H1 (cell line): Measurements from ENCODE around the gene EPHB1. TPM values are rescaled to one million over a fixed set of nuclear protein-coding genes. Genes with fewer than 3 reads are reported as not detected.

Experiments used
- CTCF ChIA-PET: fragments of 300-600 bp; sonication (Branson Sonifier 250); formaldehyde crosslinking; loops from one replicate; lab custom pipeline; 2021; ENCODE audit not compliant: partially characterized antibody; lab: Charles Lee
- POLR2A ChIA-PET: fragments of 300-600 bp; sonication (Branson Sonifier 250); formaldehyde crosslinking; loops from one replicate; lab custom pipeline; 2021; ENCODE audit warnings: inconsistent platforms; ENCODE audit not compliant: partially characterized antibody; lab: Charles Lee
- DNase-seq, 2 experiments: peaks; one replicate each; pipeline versions ENCODE4 v3.0.0 to v3.0.0-alpha.2; 2010 to 2022; ENCODE audit warnings: low spot score in 2 of 2, low read depth in 1 of 2, mixed read lengths in 1 of 2
- FAIRE-seq: peaks from 2 replicates; lab custom pipeline; 2011; peaks lifted over from hg19 to GRCh38; lab: Jason Lieb, UNC
- H2AFZ ChIP-seq: 2 replicates; pipeline ENCODE4 v1.8.1; 2012; ENCODE audit warnings: low read length, inconsistent platforms
- H2AK5ac ChIP-seq: 2 replicates; pipeline ENCODE4 v1.6.1; 2013; ENCODE audit warnings: low read depth, low read length
- H2BK120ac ChIP-seq: replicated peaks from 2 replicates; pipeline ENCODE3; 2013; ENCODE audit warnings: low read depth, low read length, inconsistent platforms
- H2BK12ac ChIP-seq: 2 replicates; pipeline ENCODE4 v1.6.1; 2013; ENCODE audit warnings: low read depth, low read length
- H2BK15ac ChIP-seq: 2 replicates; pipeline ENCODE4 v1.6.1; 2013; ENCODE audit warnings: low read length
- H2BK20ac ChIP-seq: 2 replicates; pipeline ENCODE4 v1.6.1; 2013; ENCODE audit warnings: low read length
- H2BK5ac ChIP-seq: 2 replicates; pipeline ENCODE4 v1.6.1; 2013; ENCODE audit warnings: low read depth, low read length
- H3K14ac ChIP-seq: 2 replicates; pipeline ENCODE4 v1.6.1; 2013; ENCODE audit warnings: inconsistent platforms; ENCODE audit not compliant: insufficient read length
- H3K18ac ChIP-seq: 2 replicates; pipeline ENCODE4 v1.6.1; 2013; ENCODE audit warnings: low read length; ENCODE audit errors: extremely low read depth
- H3K23ac ChIP-seq: 2 replicates; pipeline ENCODE4 v1.6.1; 2013; ENCODE audit warnings: inconsistent platforms; ENCODE audit not compliant: insufficient read length
- H3K23me2 ChIP-seq: 2 replicates; pipeline ENCODE4 v1.6.1; 2013; ENCODE audit warnings: low read depth, low read length
- H3K27ac ChIP-seq: 2 replicates; pipeline ENCODE4 v1.6.1; 2011; ENCODE audit warnings: low read depth, low read length, inconsistent platforms
- H3K27me3 ChIP-seq, 4 experiments: replicated peaks in 1 of 4; 1 replicate in 1 of 4; 2 replicates in 3 of 4; pipeline versions ENCODE4 v1.6.1 to v1.8.1; 2011 to 2013; ENCODE audit warnings: low read length in 3 of 4, mild to moderate bottlenecking in 3 of 4, inconsistent platforms in 2 of 4, mixed read lengths in 2 of 4, moderate library complexity in 1 of 4; ENCODE audit not compliant: control insufficient read depth in 3 of 4, insufficient read depth in 3 of 4; ENCODE audit errors: extremely low read depth in 1 of 4
- H3K36me3 ChIP-seq, 4 experiments: 2 replicates each; pipeline versions ENCODE4 v1.6.1 to v1.8.1; 2011 to 2013; ENCODE audit warnings: mild to moderate bottlenecking in 4 of 4, low read length in 3 of 4, moderate library complexity in 2 of 4, control low read depth in 1 of 4, inconsistent platforms in 1 of 4; ENCODE audit not compliant: insufficient read depth in 4 of 4, control insufficient read depth in 2 of 4
- H3K4ac ChIP-seq: replicated peaks from 2 replicates; pipeline ENCODE3; 2013; ENCODE audit warnings: low read length, low read depth, mixed read lengths, inconsistent platforms; ENCODE audit not compliant: insufficient read length
- H3K4me1 ChIP-seq, 4 experiments: replicated peaks in 1 of 4; 1 replicate in 1 of 4; 2 replicates in 3 of 4; pipeline versions ENCODE4 v1.6.1 to v1.8.1; 2011 to 2013; ENCODE audit warnings: low read length in 3 of 4, inconsistent platforms in 2 of 4, mixed read lengths in 1 of 4; ENCODE audit not compliant: insufficient read depth in 4 of 4, control insufficient read depth in 3 of 4
- H3K4me2 ChIP-seq, 2 experiments: 2 replicates each; pipeline versions ENCODE4 v1.6.1 to v1.8.1; 2011 to 2013; ENCODE audit warnings: low read depth in 2 of 2, low read length in 2 of 2, control low read depth in 1 of 2, inconsistent platforms in 1 of 2, mild to moderate bottlenecking in 1 of 2; ENCODE audit not compliant: insufficient read depth in 1 of 2
- H3K4me3 ChIP-seq, 4 experiments: fragments of 200-600, 300-600 bp in 1 of 4; sonication (generic), shearing (Covaris generic), sonication (Bioruptor Twin) in 1 of 4; 2 replicates each; pipeline versions ENCODE4 v1.5.1 to v1.8.1; 2011 to 2016; ENCODE audit warnings: low read length in 4 of 4, low read depth in 3 of 4, control low read depth in 2 of 4, inconsistent platforms in 2 of 4, mild to moderate bottlenecking in 2 of 4, mixed read lengths in 1 of 4, moderate library complexity in 1 of 4; ENCODE audit not compliant: insufficient read depth in 2 of 4; ENCODE audit errors: extremely low read depth in 1 of 4
- H3K56ac ChIP-seq: replicated peaks from 2 replicates; pipeline ENCODE3; 2013; ENCODE audit warnings: low read depth, mild to moderate bottlenecking, mixed read lengths, low read length, inconsistent platforms; ENCODE audit not compliant: insufficient read length
- H3K79me1 ChIP-seq: 2 replicates; pipeline ENCODE4 v1.6.1; 2013; ENCODE audit warnings: low read depth, low read length, control low read depth
- H3K79me2 ChIP-seq, 2 experiments: 2 replicates each; pipeline versions ENCODE4 v1.6.1 to v1.8.1; 2012 to 2013; ENCODE audit warnings: low read length in 2 of 2, mild to moderate bottlenecking in 2 of 2, inconsistent platforms in 1 of 2; ENCODE audit not compliant: insufficient read depth in 2 of 2, control insufficient read depth in 1 of 2
- H3K9ac ChIP-seq, 4 experiments: replicated peaks in 1 of 4; 1 replicate in 1 of 4; 2 replicates in 3 of 4; pipeline versions ENCODE4 v1.6.1 to v1.8.1; 2011 to 2013; ENCODE audit warnings: low read depth in 3 of 4, low read length in 3 of 4, control low read depth in 2 of 4, mild to moderate bottlenecking in 2 of 4, moderate library complexity in 2 of 4, inconsistent platforms in 1 of 4; ENCODE audit errors: extremely low read depth in 1 of 4
- H3K9me3 ChIP-seq, 2 experiments: 2 replicates each; pipeline versions ENCODE4 v1.6.1 to v1.8.1; 2012 to 2013; ENCODE audit warnings: mild to moderate bottlenecking in 2 of 2, moderate library complexity in 2 of 2, control low read depth in 1 of 2, inconsistent platforms in 1 of 2, low read depth in 1 of 2, low read length in 1 of 2, mixed read lengths in 1 of 2; ENCODE audit not compliant: insufficient read depth in 2 of 2
- H4K20me1 ChIP-seq, 2 experiments: replicated peaks in 1 of 2; 2 replicates each; pipeline versions ENCODE3 to v1.8.1; 2011 to 2013; ENCODE audit warnings: inconsistent platforms in 2 of 2, low read length in 2 of 2, mild to moderate bottlenecking in 1 of 2; ENCODE audit not compliant: insufficient read depth in 2 of 2, control insufficient read depth in 1 of 2
- H4K5ac ChIP-seq: 2 replicates; pipeline ENCODE4 v1.6.1; 2013; ENCODE audit warnings: low read length, low read depth, mixed read lengths, inconsistent platforms; ENCODE audit not compliant: insufficient read length
- H4K8ac ChIP-seq: 2 replicates; pipeline ENCODE4 v1.8.0; 2013; ENCODE audit warnings: mild to moderate bottlenecking, moderate library complexity, low read length, inconsistent platforms; ENCODE audit not compliant: insufficient read depth; ENCODE audit errors: extremely low read depth
- H4K91ac ChIP-seq: replicated peaks from 2 replicates; pipeline ENCODE3; 2013; ENCODE audit warnings: low read length, mixed read lengths, inconsistent platforms; ENCODE audit not compliant: insufficient read length
- EP300 ChIP-seq, 2 experiments: IDR thresholded peaks; 1 replicate in 1 of 2; 2 replicates in 1 of 2; pipeline ENCODE4 v1.6.1; 2011 to 2012; ENCODE audit warnings: low read depth in 2 of 2, low read length in 2 of 2, mild to moderate bottlenecking in 2 of 2, borderline replicate concordance in 1 of 2, inconsistent platforms in 1 of 2, moderate library complexity in 1 of 2
- HDAC2 ChIP-seq, 2 experiments: fragments of 300-600 bp in 1 of 2; sonication (generic) in 1 of 2; IDR thresholded peaks; 2 replicates each; pipeline ENCODE4 v1.6.1; 2011 to 2012; ENCODE audit warnings: low read depth in 2 of 2, low read length in 2 of 2, mild to moderate bottlenecking in 2 of 2, moderate library complexity in 2 of 2, borderline replicate concordance in 1 of 2, inconsistent platforms in 1 of 2
- PHF8 ChIP-seq: fragments of 200-600 bp; sonication (generic); conservative IDR thresholded peaks from 2 replicates; pipeline ENCODE4 v1.7.1; 2012; ENCODE audit warnings: low read depth, mild to moderate bottlenecking, inconsistent platforms, low read length, moderate library complexity
- WGBS, 2 experiments: shearing (Covaris generic) in 1 of 2; methylation state at CpG; one replicate each; pipeline versions ENCODE4 v1.1.6 to v1.1.7; 2013 to 2015; ENCODE audit warnings: low lambda C conversion rate in 2 of 2, mixed read lengths in 2 of 2, inconsistent platforms in 1 of 2, low coverage in 1 of 2, missing lambda C conversion rate in 1 of 2; ENCODE audit not compliant: insufficient replicate concordance in 2 of 2, insufficient coverage in 1 of 2, insufficient read length in 1 of 2; ENCODE audit errors: extremely low coverage in 1 of 2, missing lambda C conversion rate in 1 of 2; 5-methylcytosine and 5-hydroxymethylcytosine counted together
- polyA plus RNA-seq, 7 experiments: library from polyadenylated mRNA; depleted of rRNA in 3 of 7; stranded (reverse) in 5 of 7; unstranded in 2 of 7; fragments of >200 nt in 5 of 7; fragments of 200-250 nt in 2 of 7; gene quantifications; 1 replicate in 5 of 7; 2 replicates in 1 of 7; 4 replicates in 1 of 7; pipeline versions ENCODE4 v1.2.1 to v1.2.3, GENCODE V29; 2011 to 2013; ENCODE audit warnings: missing spikeins in 2 of 7, mixed read lengths in 2 of 7
- total RNA-seq: library from RNA; stranded (reverse); fragmentation: NEBNext Ultra II Directional; extraction: Animal tissue kit (Norgen Biotek cat#: 25700); gene quantifications from 2 replicates; pipeline ENCODE4 v1.2.1, GENCODE V29; 2021

EPHB1 gene
- total and polyA plus RNA-seq, 2 of the 8 experiments (the other 6 are each of a cell fraction or from before 2014, with no cell fraction given) = 3.5 to 5.9 TPM

DNA sequence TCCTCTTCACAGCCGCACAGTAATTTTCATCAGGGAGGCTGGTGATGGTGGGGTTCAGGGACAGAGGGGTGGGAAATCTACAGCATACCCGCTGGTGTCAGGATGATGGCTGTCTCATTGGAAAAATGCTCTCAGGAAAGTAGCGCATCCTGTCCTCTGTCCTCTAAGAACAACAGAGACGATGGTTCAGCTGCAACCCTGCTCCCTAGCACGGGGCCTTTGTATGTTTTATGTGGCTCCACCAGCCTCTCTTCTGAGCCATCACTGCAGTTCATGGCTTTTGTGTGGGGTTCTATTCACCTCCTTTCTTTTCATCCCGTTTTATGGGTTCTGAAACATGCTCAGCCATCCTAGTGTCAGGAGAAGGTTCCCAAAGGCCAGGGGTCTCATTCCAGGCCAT is 68.9 kb downstream of the EPHB1 start:
- H3K9me3 ChIP-seq = no peaks in the 10 kb centered on the region
- H2BK5ac ChIP-seq = no peak overlapping the region
- POLR2A ChIA-PET = interaction anchor here (0.9 to 1.0 kb wide), 2 partner anchors 11 to 19 kb away, joined by 3 read pairs; no protein-coding TSS in a partner anchor
- H3K56ac ChIP-seq = no peak overlapping the region
- no peak overlapping the region for H4K5ac ChIP-seq
- H3K4me2 ChIP-seq = no peak overlapping the region
- WGBS, 2 experiments = 83% methylated on average over 6 of the region's 6 CpGs; no CpG with 5 or more reads in 1 of the 2 experiments
- peaks cover 0 to 3% (median under 1%) of the 10 kb centered on the region in 4 experiments; a peak in 2 of 7 replicates for H3K4me1 ChIP-seq
- no peak overlapping the region for H3K23ac ChIP-seq
- H4K91ac ChIP-seq = no peak overlapping the region
- no peak overlapping the region for H2BK120ac ChIP-seq
- H3K79me2 ChIP-seq = no peaks in the 10 kb centered on the region
- H3K27ac ChIP-seq = no peak overlapping the region
- no peak overlapping the region for H2AFZ ChIP-seq
- H3K4ac ChIP-seq = no peak overlapping the region
- peaks cover 0 to 1% of the 10 kb centered on the region in 2 experiments for H4K20me1 ChIP-seq
- no peaks in the 10 kb centered on the region for H3K36me3 ChIP-seq
- DNase-seq (no peak), FAIRE-seq (no peak)
- no peak overlapping the region for H2AK5ac ChIP-seq
- H3K14ac ChIP-seq = no peak overlapping the region
- H3K79me1 ChIP-seq = no peaks in the 10 kb centered on the region
- no peaks in the 10 kb centered on the region for H3K23me2 ChIP-seq
- H2BK15ac ChIP-seq = no peak overlapping the region
- CTCF ChIA-PET = interaction anchor here (0.7 to 1.8 kb wide), 2 partner anchors 27 to 33 kb away, joined by 3 to 4 read pairs; no protein-coding TSS in a partner anchor
- H3K4me3 ChIP-seq = no peak overlapping the region
- H2BK12ac ChIP-seq = no peak overlapping the region
- H3K27me3 ChIP-seq = peaks cover 0 to 2% (median 0%) of the 10 kb centered on the region in 4 experiments; a peak in 1 of 7 replicates
- no peak overlapping the region for H4K8ac ChIP-seq
- H3K18ac ChIP-seq = no peak overlapping the region
- H3K9ac ChIP-seq = no peak overlapping the region
- H2BK20ac ChIP-seq = no peak overlapping the region
- TF ChIP-seq EP300 (IDR thresholded peaks at IDR 0.05; ENCODE audit: borderline replicate concordance in 1 of 2, low read depth in 2 of 2, low read length in 2 of 2) (no peak), PHF8 (no peak), HDAC2 (IDR thresholded peaks at IDR 0.05; ENCODE audit: borderline replicate concordance in 1 of 2, low read depth in 2 of 2, low read length in 2 of 2) (no peak)
